DMS79 (cell line): ENCODE data around the gene FSD2.
"Not testable (repeated sequence)": the region's sequence is repeated elsewhere in the genome, so short reads cannot be mapped to it uniquely, and the experiment has no call there.

Experiments
- DNase-seq: peaks from one replicate; lab custom pipeline; 2025; lab: John Stamatoyannopoulos, UW

Gene FSD2

DNA sequence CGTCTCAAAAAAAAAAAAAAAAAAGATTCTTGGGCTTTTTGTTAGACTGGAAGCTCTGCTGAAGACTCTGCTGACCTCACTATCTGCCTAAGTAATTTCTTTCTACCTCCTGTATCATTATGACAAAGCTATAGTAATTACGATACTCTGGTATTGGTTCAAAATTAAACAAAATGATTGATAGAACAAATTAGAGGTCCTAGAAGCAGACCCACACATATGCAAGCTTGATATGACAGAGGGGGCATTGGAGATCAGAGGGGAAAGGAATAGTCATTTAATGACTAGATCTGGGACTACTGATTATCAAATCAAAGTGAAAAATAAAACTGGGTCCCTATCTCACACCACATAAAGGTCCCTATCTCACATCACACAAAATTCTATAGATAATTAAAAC, 74.3 kb downstream of the FSD2 start:
- DNase-seq, result no peak

DNA sequence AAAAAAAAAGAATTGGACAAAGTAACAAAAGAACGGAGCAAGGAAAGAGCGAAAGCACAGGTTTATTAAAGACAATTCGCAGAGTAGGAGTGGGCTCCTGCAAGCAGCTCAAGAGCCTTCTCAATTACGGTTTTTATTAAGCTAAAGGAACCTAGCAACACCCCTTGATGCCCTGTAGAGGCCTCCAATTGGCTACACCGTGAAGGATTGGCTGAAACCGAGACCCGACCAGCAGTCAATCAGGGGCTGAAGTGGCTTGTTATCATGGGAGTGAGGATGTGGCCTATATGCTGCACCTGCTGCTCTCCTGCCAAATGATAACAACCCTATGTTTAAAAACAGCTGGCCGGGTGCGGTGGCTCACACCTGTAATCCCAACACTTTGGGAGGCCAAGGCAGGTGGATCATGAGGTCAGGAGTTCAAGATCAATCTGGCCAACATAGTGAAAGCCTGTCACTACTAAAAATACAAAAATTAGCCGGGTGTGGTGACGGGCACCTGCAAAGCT, 75.8 kb downstream of the FSD2 start:
- no peak for DNase-seq

DNA sequence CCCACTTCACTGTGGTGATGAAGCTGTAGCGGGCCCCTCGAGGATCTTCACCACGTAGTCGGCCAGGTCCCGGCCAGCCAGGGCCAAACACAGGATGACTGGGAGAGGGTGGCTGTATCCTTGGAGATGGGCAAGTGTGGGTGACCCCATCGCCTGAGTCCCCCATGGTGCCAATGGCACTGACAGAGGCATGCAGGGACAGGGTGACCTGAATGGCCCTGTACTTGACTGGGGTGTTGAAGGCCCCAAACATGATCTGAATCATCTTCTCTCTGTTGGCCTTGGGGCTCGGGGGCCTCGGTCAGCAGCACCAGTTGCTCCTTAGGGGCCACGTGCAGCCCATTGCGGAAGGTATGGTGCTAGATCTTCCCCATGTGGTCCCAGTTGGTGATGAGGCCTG, 79.1 kb downstream of the FSD2 start:
- DNase-seq, result no peak

DNA sequence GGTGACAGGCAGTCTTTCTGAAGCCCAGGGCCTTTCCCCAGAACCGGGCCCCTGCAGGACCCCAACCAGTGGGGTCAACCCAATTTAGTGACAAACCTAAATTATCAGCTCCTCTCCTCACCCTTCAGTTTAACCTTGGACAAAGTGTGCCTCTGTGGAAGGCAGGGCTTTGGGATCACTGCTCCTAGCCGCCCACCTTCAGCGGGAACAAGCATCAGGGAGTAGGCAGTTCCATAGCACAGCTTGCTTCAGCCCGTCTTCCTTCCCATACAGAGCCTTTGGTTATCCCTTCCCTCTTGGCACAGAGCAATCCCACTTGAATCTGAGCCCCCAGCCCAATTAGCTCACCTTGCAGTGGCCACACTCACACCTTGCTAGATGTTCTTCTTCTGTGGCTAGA, 90.9 kb downstream of the FSD2 start:
- no peak for DNase-seq

DNA sequence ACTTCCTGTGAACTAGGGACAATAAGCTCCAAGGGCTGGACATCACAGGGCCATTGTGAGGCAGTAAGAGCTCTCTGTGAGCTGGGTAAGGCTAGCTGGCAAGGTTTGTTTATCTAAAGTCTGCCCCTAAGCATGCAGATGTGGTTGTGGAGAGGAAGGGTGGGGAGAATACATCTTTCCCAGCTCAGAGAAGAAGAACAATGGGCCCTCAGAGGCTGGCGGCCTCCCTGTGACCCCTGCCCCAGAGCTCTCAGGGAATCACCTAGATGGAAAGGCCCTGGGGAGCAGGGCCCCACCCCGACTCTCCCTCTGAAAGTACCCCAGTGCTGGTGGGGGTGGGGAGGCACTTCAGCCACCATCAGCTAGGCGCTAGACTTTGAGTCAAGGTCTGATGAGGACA, 91.9 kb downstream of the FSD2 start:
- DNase-seq, result no peak

DNA sequence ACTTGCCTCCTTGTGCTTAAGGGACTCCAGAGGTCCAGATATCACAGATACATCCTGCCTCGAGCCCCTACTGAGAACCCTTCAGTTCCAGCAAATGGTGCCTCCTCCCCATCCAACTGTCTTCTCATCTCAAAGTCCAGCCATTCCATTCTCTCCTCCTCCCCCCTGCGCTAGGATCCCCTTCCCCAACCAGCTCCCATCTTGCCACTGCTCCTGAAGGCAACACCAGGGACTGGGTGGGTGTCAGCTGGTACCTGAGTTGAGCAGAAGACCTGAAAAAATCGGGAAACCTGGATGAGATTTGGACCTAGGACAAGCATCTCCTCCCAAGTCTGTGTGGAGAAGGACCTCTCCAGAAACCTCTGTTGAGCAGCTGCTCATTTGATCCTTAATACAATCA, 93.8 kb downstream of the FSD2 start:
- no peak for DNase-seq

DNA sequence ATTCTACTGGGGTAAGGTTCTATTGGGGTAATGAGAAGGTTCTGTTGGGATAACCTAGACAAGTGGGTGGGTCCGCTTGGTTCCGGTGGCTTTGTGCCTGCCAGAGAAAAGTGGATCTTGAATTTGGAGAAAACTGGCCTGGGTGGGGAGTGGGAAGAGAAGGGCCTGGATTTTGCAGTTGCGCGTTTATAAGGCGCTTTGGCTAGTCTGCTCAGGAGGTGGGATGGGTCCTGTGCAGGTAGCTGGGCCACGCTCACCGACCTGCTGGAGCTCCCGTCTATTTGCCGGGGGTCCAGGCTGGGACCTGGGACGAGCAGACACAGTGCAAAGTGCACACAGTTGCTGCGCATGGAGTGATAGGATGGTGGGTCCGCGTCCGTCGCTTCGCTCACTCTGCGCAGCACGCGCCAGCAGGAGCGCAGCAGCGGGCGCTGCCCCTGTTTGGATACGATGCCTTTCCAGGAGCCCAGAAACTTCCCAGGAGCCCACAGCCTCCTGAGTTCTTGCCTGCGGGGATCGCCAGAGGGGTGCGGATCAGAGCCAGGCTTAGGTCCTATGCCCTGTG, 94.9 kb downstream of the FSD2 start:
- DNase-seq, result no peak

DNA sequence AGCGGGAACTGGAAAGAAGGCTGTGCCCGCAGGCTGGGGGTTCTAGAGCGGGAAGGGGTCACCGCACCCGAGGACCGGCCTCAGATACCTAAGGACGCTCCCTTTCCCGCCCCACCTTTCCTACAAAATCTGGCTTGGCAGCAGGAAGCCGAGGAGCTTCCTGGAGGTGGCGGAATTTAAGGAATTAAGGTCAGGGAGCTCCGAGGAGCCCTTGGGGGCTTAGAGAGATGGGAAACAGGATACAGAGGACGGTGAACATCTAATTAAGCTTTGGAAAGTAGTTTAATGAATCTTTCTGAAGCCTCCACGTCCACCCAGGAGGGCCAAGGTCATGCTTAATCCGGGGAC, 95.7 kb downstream of the FSD2 start:
- DNase-seq, result no peak

DNA sequence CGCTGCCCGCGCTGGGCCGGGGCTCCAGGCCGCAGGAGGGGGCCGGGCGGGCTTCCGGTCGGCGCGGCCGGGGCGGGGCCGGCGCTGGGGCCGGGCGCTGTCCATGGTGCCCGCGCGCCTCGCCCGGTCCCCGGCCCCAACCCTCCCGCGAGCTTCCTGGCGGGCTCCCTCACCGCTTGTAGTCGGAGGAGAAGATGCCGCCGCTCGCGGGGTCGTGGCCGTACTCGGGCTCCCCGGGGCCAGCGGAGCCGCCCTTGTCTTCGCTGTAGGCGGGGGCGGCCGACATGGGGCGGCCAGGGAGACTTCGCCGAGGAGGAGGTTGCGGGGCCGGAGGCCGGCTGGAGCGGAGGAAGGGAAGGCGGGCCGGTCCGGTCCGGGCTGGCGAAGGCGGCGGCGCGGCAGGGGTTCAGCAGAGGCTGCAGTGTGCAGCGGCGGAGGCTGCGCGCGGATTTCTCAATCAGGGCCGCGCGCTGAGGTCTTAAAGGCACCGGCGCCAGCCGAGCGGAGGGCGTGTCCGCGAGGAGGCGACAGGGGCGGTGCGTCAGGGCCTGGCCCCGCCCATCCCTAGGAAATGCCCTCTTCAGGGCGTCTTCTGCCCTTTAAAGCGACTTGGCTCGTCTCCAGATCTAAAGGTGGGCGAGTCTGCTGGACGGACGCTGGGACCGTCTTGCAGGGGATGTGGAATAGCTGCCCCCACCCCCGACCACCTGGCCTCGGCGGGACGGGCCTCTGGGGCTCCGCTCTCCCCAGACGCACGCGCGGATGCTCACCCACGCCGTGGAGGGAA, 96.3 kb downstream of the FSD2 start, which contains the start of gene AP3B2:
TSS of gene AP3B2 (minus strand) at position 455 of the 787 bp plus-strand sequence. CDS start at position 286, 169 bp downstream.
- peak; percentile 42 for DNase-seq

DNA sequence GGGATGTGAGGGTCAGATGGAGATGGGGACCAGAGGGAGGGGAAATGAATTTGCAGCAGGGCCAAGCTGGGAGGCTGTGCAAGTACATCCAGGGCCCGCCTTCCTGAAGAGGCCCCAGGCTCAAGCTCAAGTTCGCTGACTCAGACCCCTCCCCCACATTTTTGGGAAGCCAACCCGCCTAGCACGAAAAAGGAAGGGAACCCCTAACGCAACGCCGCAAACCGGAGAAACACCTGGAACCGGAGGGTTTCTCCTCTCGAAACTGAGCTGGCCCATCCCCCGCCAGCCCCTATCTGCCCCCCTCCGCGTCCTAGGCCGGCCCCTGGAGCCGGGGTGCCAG, 96.8 kb downstream of the FSD2 start:
- no peak for DNase-seq

DNA sequence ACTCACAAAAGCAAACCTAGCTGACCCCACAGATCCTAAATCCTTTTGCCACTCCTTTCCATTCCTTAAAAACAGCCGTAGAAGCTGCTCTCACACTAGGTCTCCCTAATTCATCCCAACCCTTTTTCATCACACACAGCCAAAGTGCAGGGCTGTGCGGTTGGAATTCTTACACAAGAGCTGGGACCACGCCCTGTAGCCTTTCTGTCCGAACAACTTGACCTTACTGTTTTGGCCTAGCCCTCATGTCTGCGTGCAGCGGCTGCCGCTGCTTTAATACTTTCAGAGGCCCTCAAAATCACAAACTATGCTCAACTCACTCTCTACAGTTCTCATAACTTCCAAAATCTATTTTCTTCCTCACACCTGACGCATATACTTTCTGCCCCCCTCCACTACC, 100.0 kb downstream of the FSD2 start:
- not testable (repeated sequence) for DNase-seq
